K562 (cell line): Measurements from ENCODE around the gene UBE2H. TPM values are rescaled to one million over a fixed set of nuclear protein-coding genes. Genes with fewer than 3 reads are reported as not detected.
A peak's percentile ranks its signal among the peaks of the same experiment; 100 is the strongest.

Experiments
- E2F3 ChIP-seq: fragments of 250-450 bp; sonication (Bioruptor Pico); IDR thresholded peaks from 2 replicates; pipeline ENCODE4 v1.4.0; 2020; ENCODE audit warnings: mild to moderate bottlenecking
- FOXA3 ChIP-seq, 2 experiments: fragments of 450-650 bp in 1 of 2; sonication (generic) in 1 of 2; formaldehyde crosslinking; IDR thresholded peaks in 1 of 2; conservative IDR thresholded peaks in 1 of 2; 2 replicates each; pipeline versions ENCODE4 v1.4.0 to v1.8.0; 2020 to 2022; ENCODE audit warnings: mild to moderate bottlenecking in 2 of 2, missing genetic modification reagents in 1 of 2
- HNRNPLL ChIP-seq: fragments of 200-400 bp; formaldehyde crosslinking; IDR thresholded peaks from 2 replicates; pipeline ENCODE4 v1.6.1; 2017; ENCODE audit warnings: low read length, low read depth, mild to moderate bottlenecking; ENCODE audit not compliant: poor library complexity, severe bottlenecking
- KLF6 ChIP-seq: fragments of 250-450 bp; sonication (Bioruptor Pico); IDR thresholded peaks from 2 replicates; pipeline ENCODE4 v1.4.0; 2020; ENCODE audit warnings: mild to moderate bottlenecking, moderate library complexity, borderline replicate concordance
- PHTF2 ChIP-seq: fragments of 250-450 bp; sonication (Bioruptor Pico); IDR thresholded peaks from 2 replicates; pipeline ENCODE4 v1.5.0; 2021; ENCODE audit warnings: mild to moderate bottlenecking
- SIRT6 ChIP-seq: IDR thresholded peaks from one replicate; pipeline ENCODE4 v1.6.1; 2012; ENCODE audit warnings: low read depth, mild to moderate bottlenecking, control low read depth, inconsistent platforms, low read length, moderate library complexity
- SP1 ChIP-seq: sonication (generic); formaldehyde crosslinking; IDR thresholded peaks from 2 replicates; pipeline ENCODE4 v1.8.1; 2022; ENCODE audit warnings: mild to moderate bottlenecking, missing genetic modification reagents
- ZNF830 ChIP-seq: fragments of 250-450 bp; sonication (Bioruptor Pico); IDR thresholded peaks from 2 replicates; pipeline ENCODE4 v1.5.0; 2021; ENCODE audit warnings: mild to moderate bottlenecking
- polyA plus RNA-seq, 8 experiments: library from polyadenylated mRNA; depleted of rRNA in 4 of 8; stranded (reverse) in 5 of 8; unstranded in 3 of 8; fragments of >200 nt; fragmentation: Nextera tagmentation in 2 of 8; fragmentation: Illumina TruSeq in 1 of 8; extraction: Ambion mirVana in 2 of 8; extraction: Trizol in 1 of 8; gene quantifications; 2 replicates each; pipeline versions ENCODE4 v1.2.1 to v1.2.3, GENCODE V29; 2011 to 2014; ENCODE audit warnings: inconsistent platforms in 1 of 8, missing spikeins in 1 of 8
- total RNA-seq, 7 experiments: library from RNA; depleted of rRNA in 6 of 7; stranded (reverse); fragments of >200 nt in 6 of 7; fragmentation: Illumina TruSeq in 2 of 7; extraction: Trizol in 2 of 7; gene quantifications; 2 replicates each; pipeline versions ENCODE4 v1.2.1 to v1.2.3, GENCODE V29; 2011 to 2021; ENCODE audit warnings: low replicate concordance in 1 of 7
- TF ChIP-seq, protein P1 (sequence below): sonication (generic); formaldehyde crosslinking; IDR thresholded peaks from 2 replicates; pipeline ENCODE4 v1.8.0; 2022; ENCODE audit warnings: mild to moderate bottlenecking, missing genetic modification reagents
- TF ChIP-seq, protein P2 (sequence below): fragments of 450-650 bp; IDR thresholded peaks from 2 replicates; pipeline ENCODE4 v1.7.1; 2018; ENCODE audit warnings: mild to moderate bottlenecking, low read depth; ENCODE audit not compliant: partially characterized antibody
- TF ChIP-seq, protein P3 (sequence below): fragments of 450-650 bp; formaldehyde crosslinking; IDR thresholded peaks from 2 replicates; pipeline ENCODE4 v1.4.0; 2020; ENCODE audit warnings: mild to moderate bottlenecking, mixed read lengths
- TF ChIP-seq, protein P4 (sequence below): fragments of 250-450 bp; sonication (Bioruptor Pico); IDR thresholded peaks from 2 replicates; pipeline ENCODE4 v1.8.0; 2022; ENCODE audit warnings: inconsistent platforms
- TF ChIP-seq, protein P5 (sequence below): fragments of 250-450 bp; sonication (Bioruptor Pico); IDR thresholded peaks from 2 replicates; pipeline ENCODE4 v1.8.0; 2021; ENCODE audit warnings: moderate library complexity, mild to moderate bottlenecking, inconsistent platforms

UBE2H gene
- total and polyA plus RNA-seq, 9 of the 15 experiments (the other 6 are each of a cell fraction or from before 2014, with no cell fraction given): 6.3 to 33.0 (median 13.3) TPM

DNA sequence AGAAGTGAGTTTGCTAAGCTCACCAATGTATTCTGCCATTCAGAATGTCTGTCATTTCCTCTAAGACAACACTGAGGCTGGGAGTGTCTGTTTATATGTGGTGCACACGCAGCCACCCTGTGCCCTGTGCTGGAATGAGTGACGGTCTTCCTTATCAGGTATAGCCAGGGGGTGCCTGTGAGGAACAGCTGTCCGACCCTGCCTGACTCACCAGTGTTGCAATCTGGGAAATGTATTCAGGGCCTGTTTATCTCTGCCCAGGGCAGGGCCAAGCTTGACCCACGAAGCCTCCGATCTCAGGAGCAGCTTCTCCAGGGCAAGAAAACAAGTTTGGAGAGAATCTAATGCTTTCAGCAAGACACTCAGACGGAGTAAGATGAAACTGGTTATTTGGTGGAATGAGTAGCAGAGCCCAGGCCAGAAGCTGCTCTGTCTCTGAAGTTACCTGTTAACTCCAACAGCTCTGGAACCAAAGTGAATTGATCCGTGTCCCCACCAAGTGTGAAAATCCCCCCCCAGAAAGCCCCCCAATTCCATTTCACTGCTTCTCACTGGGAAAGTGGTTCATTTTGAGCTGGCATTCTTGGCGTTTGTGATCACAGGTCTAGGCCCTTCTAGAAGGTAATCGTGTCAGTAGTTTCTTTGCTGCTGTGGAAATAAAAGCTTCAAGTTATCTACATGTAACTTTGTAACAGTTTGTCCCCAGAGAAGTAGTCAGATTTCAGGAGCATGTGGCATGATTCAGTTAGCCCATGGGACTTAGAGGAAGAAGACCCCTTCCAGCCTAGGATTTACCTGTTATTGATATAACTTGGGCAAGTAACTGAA is 6.1 kb upstream of the UBE2H start (continued):
- TF ChIP-seq, protein P1, sequence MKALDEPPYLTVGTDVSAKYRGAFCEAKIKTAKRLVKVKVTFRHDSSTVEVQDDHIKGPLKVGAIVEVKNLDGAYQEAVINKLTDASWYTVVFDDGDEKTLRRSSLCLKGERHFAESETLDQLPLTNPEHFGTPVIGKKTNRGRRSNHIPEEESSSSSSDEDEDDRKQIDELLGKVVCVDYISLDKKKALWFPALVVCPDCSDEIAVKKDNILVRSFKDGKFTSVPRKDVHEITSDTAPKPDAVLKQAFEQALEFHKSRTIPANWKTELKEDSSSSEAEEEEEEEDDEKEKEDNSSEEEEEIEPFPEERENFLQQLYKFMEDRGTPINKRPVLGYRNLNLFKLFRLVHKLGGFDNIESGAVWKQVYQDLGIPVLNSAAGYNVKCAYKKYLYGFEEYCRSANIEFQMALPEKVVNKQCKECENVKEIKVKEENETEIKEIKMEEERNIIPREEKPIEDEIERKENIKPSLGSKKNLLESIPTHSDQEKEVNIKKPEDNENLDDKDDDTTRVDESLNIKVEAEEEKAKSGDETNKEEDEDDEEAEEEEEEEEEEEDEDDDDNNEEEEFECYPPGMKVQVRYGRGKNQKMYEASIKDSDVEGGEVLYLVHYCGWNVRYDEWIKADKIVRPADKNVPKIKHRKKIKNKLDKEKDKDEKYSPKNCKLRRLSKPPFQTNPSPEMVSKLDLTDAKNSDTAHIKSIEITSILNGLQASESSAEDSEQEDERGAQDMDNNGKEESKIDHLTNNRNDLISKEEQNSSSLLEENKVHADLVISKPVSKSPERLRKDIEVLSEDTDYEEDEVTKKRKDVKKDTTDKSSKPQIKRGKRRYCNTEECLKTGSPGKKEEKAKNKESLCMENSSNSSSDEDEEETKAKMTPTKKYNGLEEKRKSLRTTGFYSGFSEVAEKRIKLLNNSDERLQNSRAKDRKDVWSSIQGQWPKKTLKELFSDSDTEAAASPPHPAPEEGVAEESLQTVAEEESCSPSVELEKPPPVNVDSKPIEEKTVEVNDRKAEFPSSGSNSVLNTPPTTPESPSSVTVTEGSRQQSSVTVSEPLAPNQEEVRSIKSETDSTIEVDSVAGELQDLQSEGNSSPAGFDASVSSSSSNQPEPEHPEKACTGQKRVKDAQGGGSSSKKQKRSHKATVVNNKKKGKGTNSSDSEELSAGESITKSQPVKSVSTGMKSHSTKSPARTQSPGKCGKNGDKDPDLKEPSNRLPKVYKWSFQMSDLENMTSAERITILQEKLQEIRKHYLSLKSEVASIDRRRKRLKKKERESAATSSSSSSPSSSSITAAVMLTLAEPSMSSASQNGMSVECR (CRISPR knock-in tag): peak; percentile 52; the same call in 1 of the 2 replicates
- TF ChIP-seq, protein P2, sequence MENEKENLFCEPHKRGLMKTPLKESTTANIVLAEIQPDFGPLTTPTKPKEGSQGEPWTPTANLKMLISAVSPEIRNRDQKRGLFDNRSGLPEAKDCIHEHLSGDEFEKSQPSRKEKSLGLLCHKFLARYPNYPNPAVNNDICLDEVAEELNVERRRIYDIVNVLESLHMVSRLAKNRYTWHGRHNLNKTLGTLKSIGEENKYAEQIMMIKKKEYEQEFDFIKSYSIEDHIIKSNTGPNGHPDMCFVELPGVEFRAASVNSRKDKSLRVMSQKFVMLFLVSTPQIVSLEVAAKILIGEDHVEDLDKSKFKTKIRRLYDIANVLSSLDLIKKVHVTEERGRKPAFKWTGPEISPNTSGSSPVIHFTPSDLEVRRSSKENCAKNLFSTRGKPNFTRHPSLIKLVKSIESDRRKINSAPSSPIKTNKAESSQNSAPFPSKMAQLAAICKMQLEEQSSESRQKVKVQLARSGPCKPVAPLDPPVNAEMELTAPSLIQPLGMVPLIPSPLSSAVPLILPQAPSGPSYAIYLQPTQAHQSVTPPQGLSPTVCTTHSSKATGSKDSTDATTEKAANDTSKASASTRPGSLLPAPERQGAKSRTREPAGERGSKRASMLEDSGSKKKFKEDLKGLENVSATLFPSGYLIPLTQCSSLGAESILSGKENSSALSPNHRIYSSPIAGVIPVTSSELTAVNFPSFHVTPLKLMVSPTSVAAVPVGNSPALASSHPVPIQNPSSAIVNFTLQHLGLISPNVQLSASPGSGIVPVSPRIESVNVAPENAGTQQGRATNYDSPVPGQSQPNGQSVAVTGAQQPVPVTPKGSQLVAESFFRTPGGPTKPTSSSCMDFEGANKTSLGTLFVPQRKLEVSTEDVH: peak; percentile 66
- TF ChIP-seq KLF6 (CRISPR knock-in tag) (peak; percentile 62; the same call in 1 of the 2 replicates), E2F3 (no peak), HNRNPLL (no peak), ZNF830 (no peak), PHTF2 (CRISPR knock-in tag) (no peak), FOXA3 (CRISPR knock-in tag; conservative IDR thresholded peaks at IDR 0.05 in 1 of 2, IDR thresholded peaks at IDR 0.05 in 1 of 2) (peak; percentile 63 to 89), SP1 (CRISPR knock-in tag) (peak; percentile 92), SIRT6 (no peak)
- TF ChIP-seq, protein P3, sequence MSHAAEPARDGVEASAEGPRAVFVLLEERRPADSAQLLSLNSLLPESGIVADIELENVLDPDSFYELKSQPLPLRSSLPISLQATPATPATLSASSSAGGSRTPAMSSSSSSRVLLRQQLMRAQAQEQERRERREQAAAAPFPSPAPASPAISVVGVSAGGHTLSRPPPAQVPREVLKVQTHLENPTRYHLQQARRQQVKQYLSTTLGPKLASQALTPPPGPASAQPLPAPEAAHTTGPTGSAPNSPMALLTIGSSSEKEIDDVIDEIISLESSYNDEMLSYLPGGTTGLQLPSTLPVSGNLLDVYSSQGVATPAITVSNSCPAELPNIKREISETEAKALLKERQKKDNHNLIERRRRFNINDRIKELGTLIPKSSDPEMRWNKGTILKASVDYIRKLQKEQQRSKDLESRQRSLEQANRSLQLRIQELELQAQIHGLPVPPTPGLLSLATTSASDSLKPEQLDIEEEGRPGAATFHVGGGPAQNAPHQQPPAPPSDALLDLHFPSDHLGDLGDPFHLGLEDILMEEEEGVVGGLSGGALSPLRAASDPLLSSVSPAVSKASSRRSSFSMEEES (CRISPR knock-in tag): no peak
- TF ChIP-seq, protein P4, sequence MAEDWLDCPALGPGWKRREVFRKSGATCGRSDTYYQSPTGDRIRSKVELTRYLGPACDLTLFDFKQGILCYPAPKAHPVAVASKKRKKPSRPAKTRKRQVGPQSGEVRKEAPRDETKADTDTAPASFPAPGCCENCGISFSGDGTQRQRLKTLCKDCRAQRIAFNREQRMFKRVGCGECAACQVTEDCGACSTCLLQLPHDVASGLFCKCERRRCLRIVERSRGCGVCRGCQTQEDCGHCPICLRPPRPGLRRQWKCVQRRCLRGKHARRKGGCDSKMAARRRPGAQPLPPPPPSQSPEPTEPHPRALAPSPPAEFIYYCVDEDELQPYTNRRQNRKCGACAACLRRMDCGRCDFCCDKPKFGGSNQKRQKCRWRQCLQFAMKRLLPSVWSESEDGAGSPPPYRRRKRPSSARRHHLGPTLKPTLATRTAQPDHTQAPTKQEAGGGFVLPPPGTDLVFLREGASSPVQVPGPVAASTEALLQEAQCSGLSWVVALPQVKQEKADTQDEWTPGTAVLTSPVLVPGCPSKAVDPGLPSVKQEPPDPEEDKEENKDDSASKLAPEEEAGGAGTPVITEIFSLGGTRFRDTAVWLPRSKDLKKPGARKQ (CRISPR knock-in tag): no peak
- TF ChIP-seq, protein P5, sequence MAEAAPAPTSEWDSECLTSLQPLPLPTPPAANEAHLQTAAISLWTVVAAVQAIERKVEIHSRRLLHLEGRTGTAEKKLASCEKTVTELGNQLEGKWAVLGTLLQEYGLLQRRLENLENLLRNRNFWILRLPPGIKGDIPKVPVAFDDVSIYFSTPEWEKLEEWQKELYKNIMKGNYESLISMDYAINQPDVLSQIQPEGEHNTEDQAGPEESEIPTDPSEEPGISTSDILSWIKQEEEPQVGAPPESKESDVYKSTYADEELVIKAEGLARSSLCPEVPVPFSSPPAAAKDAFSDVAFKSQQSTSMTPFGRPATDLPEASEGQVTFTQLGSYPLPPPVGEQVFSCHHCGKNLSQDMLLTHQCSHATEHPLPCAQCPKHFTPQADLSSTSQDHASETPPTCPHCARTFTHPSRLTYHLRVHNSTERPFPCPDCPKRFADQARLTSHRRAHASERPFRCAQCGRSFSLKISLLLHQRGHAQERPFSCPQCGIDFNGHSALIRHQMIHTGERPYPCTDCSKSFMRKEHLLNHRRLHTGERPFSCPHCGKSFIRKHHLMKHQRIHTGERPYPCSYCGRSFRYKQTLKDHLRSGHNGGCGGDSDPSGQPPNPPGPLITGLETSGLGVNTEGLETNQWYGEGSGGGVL: no peak
